Measurements from ENCODE around the gene CFL1. TPM values are rescaled to one million over a fixed set of nuclear protein-coding genes. Genes with fewer than 3 reads are reported as not detected.

Gene CFL1
- total RNA-seq, 4 donors from 2014 or later, result 227 to 514 (median 399) TPM

DNA sequence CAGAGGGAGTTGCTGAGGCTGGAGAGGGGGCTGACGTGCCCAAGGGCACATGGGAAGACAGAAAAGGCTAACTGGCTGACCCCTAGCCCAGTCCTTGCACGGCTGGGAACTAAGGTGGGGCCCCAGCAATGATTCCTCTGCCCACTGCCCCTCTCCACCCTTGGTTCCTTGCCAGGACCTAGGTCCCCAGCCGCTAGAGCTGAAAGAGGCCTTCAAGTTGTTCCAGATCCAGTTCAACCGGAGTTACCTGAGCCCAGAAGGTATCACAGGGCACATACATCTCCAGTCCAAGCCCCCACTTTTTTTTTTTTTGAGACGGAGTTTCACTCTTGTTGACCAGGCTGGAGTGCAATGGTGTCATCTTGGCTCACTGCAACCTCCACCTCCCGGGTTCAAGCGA is 22.0 kb upstream of the CFL1 start:
- no peaks in the 10 kb centered on the region for H3K4me1 ChIP-seq
- no peak for TF ChIP-seq POLR2A (IDR thresholded peaks at IDR 0.05)
- TF ChIP-seq, protein P1, sequence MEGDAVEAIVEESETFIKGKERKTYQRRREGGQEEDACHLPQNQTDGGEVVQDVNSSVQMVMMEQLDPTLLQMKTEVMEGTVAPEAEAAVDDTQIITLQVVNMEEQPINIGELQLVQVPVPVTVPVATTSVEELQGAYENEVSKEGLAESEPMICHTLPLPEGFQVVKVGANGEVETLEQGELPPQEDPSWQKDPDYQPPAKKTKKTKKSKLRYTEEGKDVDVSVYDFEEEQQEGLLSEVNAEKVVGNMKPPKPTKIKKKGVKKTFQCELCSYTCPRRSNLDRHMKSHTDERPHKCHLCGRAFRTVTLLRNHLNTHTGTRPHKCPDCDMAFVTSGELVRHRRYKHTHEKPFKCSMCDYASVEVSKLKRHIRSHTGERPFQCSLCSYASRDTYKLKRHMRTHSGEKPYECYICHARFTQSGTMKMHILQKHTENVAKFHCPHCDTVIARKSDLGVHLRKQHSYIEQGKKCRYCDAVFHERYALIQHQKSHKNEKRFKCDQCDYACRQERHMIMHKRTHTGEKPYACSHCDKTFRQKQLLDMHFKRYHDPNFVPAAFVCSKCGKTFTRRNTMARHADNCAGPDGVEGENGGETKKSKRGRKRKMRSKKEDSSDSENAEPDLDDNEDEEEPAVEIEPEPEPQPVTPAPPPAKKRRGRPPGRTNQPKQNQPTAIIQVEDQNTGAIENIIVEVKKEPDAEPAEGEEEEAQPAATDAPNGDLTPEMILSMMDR (IDR thresholded peaks at IDR 0.05), result no peak
- H3K36me3 ChIP-seq, result no peaks in the 10 kb centered on the region
- intact Hi-C loops (cut with DNase I; ENCODE audit: low total_unique reads), result loop anchor here (5.0 kb wide), 1 partner anchor 107 kb away; no protein-coding TSS in a partner anchor
- H3K27ac ChIP-seq, result no peak overlapping the region
- no peaks in the 10 kb centered on the region for H3K27me3 ChIP-seq
- peak in 1 of 2 donors; percentile 16 for DNase-seq
- H3K9me3 ChIP-seq, result no peaks in the 10 kb centered on the region
- no peak overlapping the region for H3K4me3 ChIP-seq

DNA sequence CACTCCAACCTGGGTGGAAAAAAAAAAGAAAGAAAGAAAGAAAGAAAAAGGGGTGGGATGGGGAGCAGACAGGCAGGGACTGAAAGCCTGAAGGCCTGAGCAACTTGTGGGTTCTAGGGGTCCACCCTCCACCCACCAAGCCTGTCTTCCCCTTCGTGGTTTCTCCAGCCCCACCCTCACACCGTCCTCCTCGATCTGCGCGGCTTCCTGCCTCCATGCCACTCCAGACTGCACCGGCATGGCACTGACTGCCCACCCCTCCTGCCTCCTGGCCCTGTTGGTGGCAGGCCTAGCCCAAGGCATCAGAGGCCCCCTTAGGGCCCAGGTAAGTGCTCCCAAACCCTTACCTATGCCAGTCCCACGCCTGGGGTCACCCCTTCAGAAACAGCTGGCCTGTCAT is 21.6 kb upstream of the CFL1 start, which contains the start of gene CTSW:
TSS of gene CTSW (plus strand) at position 221 of the 400 bp plus-strand sequence. CDS start at position 239, 18 bp downstream.
- no peaks in the 10 kb centered on the region for H3K27me3 ChIP-seq
- H3K27ac ChIP-seq, result no peak within 1 kb of the TSS
- intact Hi-C loops (cut with DNase I; ENCODE audit: low total_unique reads), result loop anchor here (5.0 kb wide), 1 partner anchor 108 kb away; no protein-coding TSS in a partner anchor
- DNase-seq, result no peak
- H3K4me3 ChIP-seq, result no peak within 1 kb of the TSS
- H3K36me3 ChIP-seq, result no peaks in the 10 kb centered on the region
- TF ChIP-seq POLR2A (IDR thresholded peaks at IDR 0.05), result no peak
- TF ChIP-seq, protein P1 (IDR thresholded peaks at IDR 0.05), result no peak
- H3K9me3 ChIP-seq, result no peaks in the 10 kb centered on the region
- H3K4me1 ChIP-seq, result no peaks in the 10 kb centered on the region

DNA sequence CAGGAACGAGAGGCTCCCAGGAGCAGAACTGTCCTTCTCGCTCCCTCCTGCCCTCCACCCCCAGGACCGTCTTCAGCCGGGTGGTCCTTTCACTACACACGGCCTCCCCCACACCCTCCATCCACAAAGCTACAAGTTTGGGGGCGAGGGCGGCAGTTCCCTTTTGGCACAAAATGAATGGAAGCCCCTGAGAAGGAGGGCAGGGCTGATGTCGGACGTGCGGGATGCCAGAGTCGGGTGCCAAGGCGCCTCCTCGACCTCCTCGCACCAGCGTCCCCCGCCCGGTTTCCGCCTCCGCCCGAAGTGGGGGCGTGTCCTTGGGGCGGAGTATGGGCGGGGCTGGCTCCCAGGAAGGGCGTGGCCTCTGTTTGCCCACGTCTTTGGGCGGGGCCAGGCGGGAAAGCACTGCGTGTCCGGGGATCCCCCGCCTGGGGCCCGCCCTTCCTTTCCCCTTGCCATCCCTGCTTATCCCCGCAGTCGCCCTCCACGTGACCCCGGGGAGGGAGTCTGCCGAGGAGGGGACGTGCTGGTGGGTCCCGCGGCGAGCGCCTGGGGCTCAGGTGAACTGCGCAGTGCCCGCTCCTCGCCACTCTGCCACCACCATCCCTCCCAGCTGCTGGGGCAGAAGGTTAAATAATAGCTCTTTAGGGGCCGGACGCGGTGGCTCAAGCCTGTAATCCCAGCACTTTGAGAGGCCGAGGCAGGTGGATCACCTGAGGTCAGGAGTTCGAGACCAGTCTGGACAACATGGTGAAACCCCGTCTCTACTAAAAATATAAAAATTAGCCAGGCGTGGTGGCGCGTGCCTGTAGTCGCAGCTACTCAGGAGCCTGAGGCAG is 15.6 kb upstream of the CFL1 start:
- Histone ChIP-seq H3K4me3 (peak overlapping the region; percentile 46 to 73), H3K4me1 (peaks cover 0 to 8% of the 10 kb centered on the region in 2 donors), H3K27me3 (no peaks in the 10 kb centered on the region), H3K9me3 (no peaks in the 10 kb centered on the region), H3K27ac (peak overlapping the region; percentile 84 to 96), H3K36me3 (no peaks in the 10 kb centered on the region)
- intact Hi-C loops (cut with DNase I; ENCODE audit: low total_unique reads), result no loop called here
- DNase-seq, result peak; percentile 96 to 98
- peak; percentile 72 to 90 for TF ChIP-seq POLR2A (IDR thresholded peaks at IDR 0.05)
- TF ChIP-seq, protein P1 (IDR thresholded peaks at IDR 0.05), result peak in 2 of 4 experiments; percentile 1 to 13

DNA sequence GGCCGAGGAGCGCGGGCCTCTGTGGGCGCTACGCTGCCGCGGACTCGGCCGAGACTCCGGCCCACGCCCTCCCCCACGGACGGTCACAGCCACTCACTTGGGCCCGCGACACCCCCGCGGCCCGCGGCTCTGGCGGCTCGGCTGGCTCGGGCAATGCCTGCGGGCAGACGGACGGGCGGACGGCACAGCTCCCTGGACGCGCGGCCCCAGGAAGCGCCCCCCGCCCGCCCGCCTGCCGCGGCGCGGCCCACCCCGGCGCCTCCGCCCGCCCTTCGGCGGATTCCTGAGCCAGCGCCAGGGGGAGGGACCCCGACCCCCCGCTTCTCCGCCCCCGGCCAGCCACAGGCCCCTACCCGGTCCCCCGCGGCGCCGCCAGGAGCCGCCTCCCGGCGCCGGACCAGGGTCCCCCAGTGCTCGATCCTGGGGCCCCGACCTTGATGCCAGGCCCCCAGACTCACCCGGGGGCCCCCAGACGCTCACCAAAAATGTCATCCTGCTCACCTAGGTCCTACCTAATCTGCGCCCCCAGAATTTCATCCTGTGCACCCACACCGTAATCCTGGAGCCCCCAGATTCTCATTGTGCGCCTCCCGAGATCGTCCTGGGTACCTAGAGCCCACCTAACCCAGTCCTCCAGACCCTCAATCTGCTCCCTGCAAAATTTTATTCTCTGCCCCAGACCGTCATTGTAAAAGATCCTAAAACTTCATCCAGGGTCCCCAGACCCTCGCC is 14.8 kb upstream of the CFL1 start, which contains the start of gene EFEMP2:
TSS of gene EFEMP2 (minus strand) at position 215 of the 732 bp plus-strand sequence. CDS start 446 bp downstream, outside the sequence.
- Histone ChIP-seq H3K36me3 (no peaks in the 10 kb centered on the region), H3K27ac (peak within 1 kb of the TSS; percentile 84 to 96), H3K4me3 (peak within 1 kb of the TSS; percentile 46 to 73), H3K4me1 (peaks cover 0 to 8% of the 10 kb centered on the region in 2 donors), H3K27me3 (no peaks in the 10 kb centered on the region), H3K9me3 (no peaks in the 10 kb centered on the region)
- peak; percentile 62 to 81 for DNase-seq
- intact Hi-C loops (cut with DNase I; ENCODE audit: low total_unique reads), result no loop called here
- peak in 1 of 2 donors; percentile 53 for TF ChIP-seq POLR2A (IDR thresholded peaks at IDR 0.05)
- TF ChIP-seq, protein P1 (IDR thresholded peaks at IDR 0.05), result no peak
